K562 (cell line): ENCODE data around the gene RSF1. TPM values are rescaled to one million over a fixed set of nuclear protein-coding genes. Genes with fewer than 3 reads are reported as not detected.

Experiments
- GATAD2B ChIP-seq: fragments of 450-650 bp; IDR thresholded peaks from 2 replicates; pipeline ENCODE4 v1.6.1; 2017; ENCODE audit warnings: mild to moderate bottlenecking, borderline replicate concordance
- LCOR ChIP-seq: sonication (generic); formaldehyde crosslinking; IDR thresholded peaks from 2 replicates; pipeline ENCODE4 v1.8.0; 2022; ENCODE audit warnings: mild to moderate bottlenecking, missing genetic modification reagents
- MYBL2 ChIP-seq, 2 experiments: fragments of 450-650 bp in 1 of 2; sonication (generic) in 1 of 2; formaldehyde crosslinking in 1 of 2; IDR thresholded peaks; 2 replicates each; pipeline versions ENCODE4 v1.6.1 to v1.8.1; 2017 to 2022; ENCODE audit warnings: borderline replicate concordance in 1 of 2, inconsistent platforms in 1 of 2, low read depth in 1 of 2, mild to moderate bottlenecking in 1 of 2, missing genetic modification reagents in 1 of 2, moderate library complexity in 1 of 2
- NFE2L1 ChIP-seq: fragments of 450-650 bp; IDR thresholded peaks from 2 replicates; pipeline ENCODE4 v1.6.1; 2016; ENCODE audit warnings: missing genetic modification characterization, low read depth, mild to moderate bottlenecking, missing compliant biosample characterization, moderate library complexity, borderline replicate concordance
- PCBP2 ChIP-seq: fragments of 200-400 bp; formaldehyde crosslinking; IDR thresholded peaks from 2 replicates; pipeline ENCODE4 v1.6.1; 2018; ENCODE audit warnings: low read length, low read depth, mild to moderate bottlenecking, moderate library complexity; ENCODE audit not compliant: poor library complexity, severe bottlenecking
- STAT5A ChIP-seq: IDR thresholded peaks from 2 replicates; pipeline ENCODE4 v1.6.1; 2012; ENCODE audit warnings: low read length, inconsistent platforms, borderline replicate concordance
- TOE1 ChIP-seq, 2 experiments: fragments of 450-650 bp in 1 of 2; sonication (generic) in 1 of 2; formaldehyde crosslinking in 1 of 2; IDR thresholded peaks; 2 replicates each; pipeline versions ENCODE4 v1.7.1 to v1.8.0; 2016 to 2022; ENCODE audit warnings: borderline replicate concordance in 2 of 2, mild to moderate bottlenecking in 2 of 2, antibody characterized with exemption in 1 of 2, inconsistent platforms in 1 of 2, low read depth in 1 of 2, missing genetic modification reagents in 1 of 2, moderate library complexity in 1 of 2
- TRIM24 ChIP-seq, 2 experiments: fragments of 450-650 bp; IDR thresholded peaks; 2 replicates each; pipeline ENCODE4 v1.6.1; 2016
- ZKSCAN1 ChIP-seq: fragments of 150-350 bp; IDR thresholded peaks from 2 replicates; pipeline ENCODE4 v1.6.1; 2016; ENCODE audit warnings: low read depth, low read length
- ZNF609 ChIP-seq: sonication (generic); formaldehyde crosslinking; IDR thresholded peaks from 2 replicates; pipeline ENCODE4 v1.8.1; 2023; ENCODE audit warnings: missing genetic modification reagents, mild to moderate bottlenecking, borderline replicate concordance
- polyA plus RNA-seq, 8 experiments: library from polyadenylated mRNA; depleted of rRNA in 4 of 8; stranded (reverse) in 5 of 8; unstranded in 3 of 8; fragments of >200 nt; fragmentation: Nextera tagmentation in 2 of 8; fragmentation: Illumina TruSeq in 1 of 8; extraction: Ambion mirVana in 2 of 8; extraction: Trizol in 1 of 8; gene quantifications; 2 replicates each; pipeline versions ENCODE4 v1.2.1 to v1.2.3, GENCODE V29; 2011 to 2014; ENCODE audit warnings: inconsistent platforms in 1 of 8, missing spikeins in 1 of 8
- total RNA-seq, 7 experiments: library from RNA; depleted of rRNA in 6 of 7; stranded (reverse); fragments of >200 nt in 6 of 7; fragmentation: Illumina TruSeq in 2 of 7; extraction: Trizol in 2 of 7; gene quantifications; 2 replicates each; pipeline versions ENCODE4 v1.2.1 to v1.2.3, GENCODE V29; 2011 to 2021; ENCODE audit warnings: low replicate concordance in 1 of 7
- TF ChIP-seq, protein P1 (sequence below): fragments of 250-450 bp; sonication (Bioruptor Pico); IDR thresholded peaks from 2 replicates; pipeline ENCODE4 v1.5.0; 2021; ENCODE audit warnings: mild to moderate bottlenecking, moderate library complexity
- TF ChIP-seq, protein P2 (sequence below), 2 experiments: fragments of 150-350 bp in 1 of 2; IDR thresholded peaks; 2 replicates each; pipeline ENCODE4 v1.6.1; 2012 to 2016; ENCODE audit warnings: low read depth in 2 of 2, low read length in 2 of 2, mild to moderate bottlenecking in 1 of 2, moderate library complexity in 1 of 2

The RSF1 gene
- total and polyA plus RNA-seq, 9 of the 15 experiments (the other 6 are each of a cell fraction or from before 2014, with no cell fraction given) = 9.7 to 63.6 (median 42.8) TPM

GRCh38 chr11:77820565-77821348, at the start of gene RSF1, which contains the start of gene AAMDC (continued):
- TF ChIP-seq, protein P1, sequence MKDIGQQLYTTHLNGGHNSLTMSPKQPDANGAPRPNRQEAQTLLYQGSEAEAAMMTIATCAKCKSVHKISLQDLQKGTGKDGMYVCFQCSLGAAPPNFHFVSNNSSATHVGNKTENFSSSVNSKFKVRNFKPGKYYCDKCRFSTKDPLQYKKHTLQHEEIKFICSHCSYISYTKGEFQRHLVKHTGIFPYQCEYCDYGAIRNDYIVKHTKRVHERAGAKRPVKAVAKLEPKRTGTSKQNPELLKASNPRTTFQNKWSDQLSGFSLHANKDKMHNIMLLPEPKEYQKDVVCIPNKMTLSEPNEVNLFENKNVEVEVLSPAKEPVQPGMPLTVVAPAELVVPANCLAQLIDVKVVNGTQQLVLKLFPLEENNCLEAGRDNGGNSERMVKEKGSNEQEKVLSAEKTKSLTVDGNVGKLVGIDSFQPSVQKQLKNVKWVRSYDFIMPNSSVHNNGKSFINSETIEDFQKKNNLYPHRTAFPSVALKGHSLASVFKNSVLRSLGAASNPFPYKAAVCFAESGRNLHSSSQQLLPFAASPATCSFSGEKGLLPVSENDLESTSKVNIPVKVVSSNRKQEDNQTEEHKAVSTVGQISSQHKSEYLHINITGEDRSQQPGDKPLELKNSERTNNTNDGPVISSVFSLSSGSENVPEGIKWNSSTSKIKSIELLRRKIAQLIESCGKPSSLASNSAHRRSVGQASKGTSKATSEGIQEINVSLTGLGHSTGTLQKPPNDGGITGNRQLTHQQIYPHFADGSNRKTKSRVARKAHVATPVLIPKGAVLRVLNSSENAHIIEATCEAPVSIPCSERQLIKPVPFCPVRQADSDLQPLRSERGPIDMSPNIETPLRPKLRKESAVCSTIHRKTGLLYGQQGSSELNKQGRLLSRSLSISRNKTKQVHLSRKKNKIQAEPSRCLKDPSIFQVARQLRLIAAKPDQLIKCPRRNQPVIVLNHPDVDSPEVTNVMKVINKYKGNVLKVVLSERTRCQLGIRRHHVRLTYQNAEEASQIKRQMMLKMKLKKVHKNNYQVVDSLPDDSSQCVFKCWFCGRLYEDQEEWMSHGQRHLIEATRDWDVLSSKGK (CRISPR knock-in tag) = no peak
- TF ChIP-seq STAT5A = peak; percentile 8; the same call in 1 of the 2 replicates
- TF ChIP-seq ZNF609 (CRISPR knock-in tag) = no peak
- 0 out of 2 replicates have a peak, but pooled peaks have one; percentile 14 for TF ChIP-seq ZKSCAN1
- TF ChIP-seq MYBL2 (IDR thresholded peaks at IDR 0.05; ENCODE audit: low read depth) = 0 out of 2 replicates have a peak, but pooled peaks have one; percentile 54
- TF ChIP-seq MYBL2 (CRISPR knock-in tag; IDR thresholded peaks at IDR 0.05; ENCODE audit: borderline replicate concordance) = no peak
- no peak for TF ChIP-seq TRIM24 (IDR thresholded peaks at IDR 0.05)
- TF ChIP-seq, protein P2, sequence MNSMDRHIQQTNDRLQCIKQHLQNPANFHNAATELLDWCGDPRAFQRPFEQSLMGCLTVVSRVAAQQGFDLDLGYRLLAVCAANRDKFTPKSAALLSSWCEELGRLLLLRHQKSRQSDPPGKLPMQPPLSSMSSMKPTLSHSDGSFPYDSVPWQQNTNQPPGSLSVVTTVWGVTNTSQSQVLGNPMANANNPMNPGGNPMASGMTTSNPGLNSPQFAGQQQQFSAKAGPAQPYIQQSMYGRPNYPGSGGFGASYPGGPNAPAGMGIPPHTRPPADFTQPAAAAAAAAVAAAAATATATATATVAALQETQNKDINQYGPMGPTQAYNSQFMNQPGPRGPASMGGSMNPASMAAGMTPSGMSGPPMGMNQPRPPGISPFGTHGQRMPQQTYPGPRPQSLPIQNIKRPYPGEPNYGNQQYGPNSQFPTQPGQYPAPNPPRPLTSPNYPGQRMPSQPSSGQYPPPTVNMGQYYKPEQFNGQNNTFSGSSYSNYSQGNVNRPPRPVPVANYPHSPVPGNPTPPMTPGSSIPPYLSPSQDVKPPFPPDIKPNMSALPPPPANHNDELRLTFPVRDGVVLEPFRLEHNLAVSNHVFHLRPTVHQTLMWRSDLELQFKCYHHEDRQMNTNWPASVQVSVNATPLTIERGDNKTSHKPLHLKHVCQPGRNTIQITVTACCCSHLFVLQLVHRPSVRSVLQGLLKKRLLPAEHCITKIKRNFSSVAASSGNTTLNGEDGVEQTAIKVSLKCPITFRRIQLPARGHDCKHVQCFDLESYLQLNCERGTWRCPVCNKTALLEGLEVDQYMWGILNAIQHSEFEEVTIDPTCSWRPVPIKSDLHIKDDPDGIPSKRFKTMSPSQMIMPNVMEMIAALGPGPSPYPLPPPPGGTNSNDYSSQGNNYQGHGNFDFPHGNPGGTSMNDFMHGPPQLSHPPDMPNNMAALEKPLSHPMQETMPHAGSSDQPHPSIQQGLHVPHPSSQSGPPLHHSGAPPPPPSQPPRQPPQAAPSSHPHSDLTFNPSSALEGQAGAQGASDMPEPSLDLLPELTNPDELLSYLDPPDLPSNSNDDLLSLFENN (IDR thresholded peaks at IDR 0.05; ENCODE audit: low read depth in 2 of 2, low read length in 2 of 2) = peak; percentile 29 to 86; a peak in 3 of 4 replicates
- no peak for TF ChIP-seq PCBP2
- TF ChIP-seq NFE2L1 (tag) = no peak
- TF ChIP-seq TOE1 (IDR thresholded peaks at IDR 0.05; ENCODE audit: borderline replicate concordance) = peak; percentile 51; the same call in 1 of the 2 replicates
- no peak for TF ChIP-seq TOE1 (CRISPR knock-in tag; IDR thresholded peaks at IDR 0.05; ENCODE audit: borderline replicate concordance, low read depth)
- TF ChIP-seq LCOR (CRISPR knock-in tag) = peak; percentile 78; the same call in 1 of the 2 replicates
- no peak for TF ChIP-seq GATAD2B
